ENCODE results near the gene NR5A1.

The NR5A1 gene

GRCh38 chr9:124549016-124549415 lies 41.8 kb upstream of the NR5A1 start:
- POLR2A ChIA-PET = no interaction called here
- peaks cover 0 to 7% (median 0%) of the 10 kb centered on the region in 4 experiments for H3K36me3 ChIP-seq (ENCODE audit: control insufficient read depth in 4 of 4, insufficient read depth in 4 of 4, low read length in 3 of 4)
- H3K27ac ChIP-seq (ENCODE audit: insufficient read depth in 1 of 2, low read depth in 1 of 2, low read length in 2 of 2, poor library complexity in 1 of 2, severe bottlenecking in 2 of 2) = no peak overlapping the region
- no CpG with 5 or more reads among the region's 1 CpG for WGBS (ENCODE audit: insufficient coverage)
- H3K4me1 ChIP-seq (ENCODE audit: control extremely low read depth in 1 of 4, control insufficient read depth in 4 of 4, insufficient read depth in 4 of 4, low read length in 3 of 4) = peaks cover 7 to 32% (median 22%) of the 10 kb centered on the region in 4 experiments
- peak in 2 of 3 donors; percentile 58 to 62 for DNase-seq
- CTCF ChIA-PET = interaction anchor here (1.4 to 4.2 kb wide), 4 partner anchors 16 to 215 kb away, joined by 3 to 54 read pairs (median 12); no protein-coding TSS in a partner anchor
- no peaks in the 10 kb centered on the region for H3K27me3 ChIP-seq (replicated peaks in 2 of 5; ENCODE audit: control insufficient read depth in 4 of 5, insufficient read depth in 5 of 5, low read length in 4 of 5)
- H3K4me3 ChIP-seq (ENCODE audit: control insufficient read depth in 1 of 7, extremely low read depth in 1 of 7, insufficient read depth in 4 of 7, low read depth in 2 of 7, low read length in 6 of 7) = peak overlapping the region in 1 of 7 experiments; percentile 25
- no peaks in the 10 kb centered on the region for H3K9me3 ChIP-seq (ENCODE audit: control extremely low read depth in 1 of 5, control insufficient read depth in 4 of 5, insufficient read depth in 2 of 5, low read depth in 1 of 5, low read length in 4 of 5)

GRCh38 chr9:124544535-124544934 lies 37.3 kb upstream of the NR5A1 start:
- 100% methylated on average over 2 of the region's 2 CpGs for WGBS (ENCODE audit: insufficient coverage)
- Histone ChIP-seq H3K27me3 (replicated peaks in 2 of 5; ENCODE audit: control insufficient read depth in 4 of 5, insufficient read depth in 5 of 5, low read length in 4 of 5) (no peaks in the 10 kb centered on the region), H3K4me3 (ENCODE audit: control insufficient read depth in 1 of 7, extremely low read depth in 1 of 7, insufficient read depth in 4 of 7, low read depth in 2 of 7, low read length in 6 of 7) (no peak overlapping the region), H3K9me3 (ENCODE audit: control extremely low read depth in 1 of 5, control insufficient read depth in 4 of 5, insufficient read depth in 2 of 5, low read depth in 1 of 5, low read length in 4 of 5) (no peaks in the 10 kb centered on the region), H3K27ac (ENCODE audit: insufficient read depth in 1 of 2, low read depth in 1 of 2, low read length in 2 of 2, poor library complexity in 1 of 2, severe bottlenecking in 2 of 2) (no peak overlapping the region), H3K36me3 (ENCODE audit: control insufficient read depth in 4 of 4, insufficient read depth in 4 of 4, low read length in 3 of 4) (peaks cover 4 to 11% (median 9%) of the 10 kb centered on the region in 4 experiments), H3K4me1 (ENCODE audit: control extremely low read depth in 1 of 4, control insufficient read depth in 4 of 4, insufficient read depth in 4 of 4, low read length in 3 of 4) (peaks cover 3 to 19% (median 12%) of the 10 kb centered on the region in 4 experiments)
- ChIA-PET POLR2A (no interaction called here), CTCF (interaction anchor here (0.7 to 4.1 kb wide), 8 partner anchors 9 to 218 kb away, joined by 3 to 25 read pairs (median 3); no protein-coding TSS in a partner anchor)
- no peak for DNase-seq

GRCh38 chr9:124541824-124542223 lies 34.6 kb upstream of the NR5A1 start:
- Histone ChIP-seq H3K27me3 (replicated peaks in 2 of 5; ENCODE audit: control insufficient read depth in 4 of 5, insufficient read depth in 5 of 5, low read length in 4 of 5) (no peaks in the 10 kb centered on the region), H3K36me3 (ENCODE audit: control insufficient read depth in 4 of 4, insufficient read depth in 4 of 4, low read length in 3 of 4) (peaks cover 4 to 27% (median 18%) of the 10 kb centered on the region in 4 experiments), H3K27ac (ENCODE audit: insufficient read depth in 1 of 2, low read depth in 1 of 2, low read length in 2 of 2, poor library complexity in 1 of 2, severe bottlenecking in 2 of 2) (no peak overlapping the region), H3K4me1 (ENCODE audit: control extremely low read depth in 1 of 4, control insufficient read depth in 4 of 4, insufficient read depth in 4 of 4, low read length in 3 of 4) (no peaks in the 10 kb centered on the region), H3K4me3 (ENCODE audit: control insufficient read depth in 1 of 7, extremely low read depth in 1 of 7, insufficient read depth in 4 of 7, low read depth in 2 of 7, low read length in 6 of 7) (no peak overlapping the region), H3K9me3 (ENCODE audit: control extremely low read depth in 1 of 5, control insufficient read depth in 4 of 5, insufficient read depth in 2 of 5, low read depth in 1 of 5, low read length in 4 of 5) (no peaks in the 10 kb centered on the region)
- DNase-seq = no peak
- ChIA-PET POLR2A (no interaction called here), CTCF (interaction anchor here (0.6 kb wide), 1 partner anchor 154 kb away, joined by 3 read pairs; no protein-coding TSS in a partner anchor)

GRCh38 chr9:124537926-124538325 lies 30.7 kb upstream of the NR5A1 start:
- CTCF ChIA-PET = interaction anchor here (1.3 to 6.9 kb wide), 8 partner anchors 10 to 126 kb away, joined by 3 to 79 read pairs (median 10); no protein-coding TSS in a partner anchor
- WGBS (ENCODE audit: insufficient coverage) = 100% methylated on average over 4 of the region's 8 CpGs
- POLR2A ChIA-PET = no interaction called here
- H3K27ac ChIP-seq (ENCODE audit: insufficient read depth in 1 of 2, low read depth in 1 of 2, low read length in 2 of 2, poor library complexity in 1 of 2, severe bottlenecking in 2 of 2) = no peak overlapping the region
- no peak for DNase-seq
- H3K9me3 ChIP-seq (ENCODE audit: control extremely low read depth in 1 of 5, control insufficient read depth in 4 of 5, insufficient read depth in 2 of 5, low read depth in 1 of 5, low read length in 4 of 5) = no peaks in the 10 kb centered on the region
- H3K4me3 ChIP-seq (ENCODE audit: control insufficient read depth in 1 of 7, extremely low read depth in 1 of 7, insufficient read depth in 4 of 7, low read depth in 2 of 7, low read length in 6 of 7) = no peak overlapping the region
- H3K4me1 ChIP-seq (ENCODE audit: control extremely low read depth in 1 of 4, control insufficient read depth in 4 of 4, insufficient read depth in 4 of 4, low read length in 3 of 4) = peaks cover 0 to 2% (median 0%) of the 10 kb centered on the region in 4 experiments
- no peaks in the 10 kb centered on the region for H3K27me3 ChIP-seq (replicated peaks in 2 of 5; ENCODE audit: control insufficient read depth in 4 of 5, insufficient read depth in 5 of 5, low read length in 4 of 5)
- H3K36me3 ChIP-seq (ENCODE audit: control insufficient read depth in 4 of 4, insufficient read depth in 4 of 4, low read length in 3 of 4) = peaks cover 4 to 45% (median 23%) of the 10 kb centered on the region in 4 experiments

GRCh38 chr9:124535846-124536245 lies 28.6 kb upstream of the NR5A1 start:
- ChIA-PET CTCF (interaction anchor here (1.0 to 6.9 kb wide), 14 partner anchors 8 to 129 kb away, joined by 3 to 79 read pairs (median 10); no protein-coding TSS in a partner anchor), POLR2A (no interaction called here)
- H3K27ac ChIP-seq (ENCODE audit: insufficient read depth in 1 of 2, low read depth in 1 of 2, low read length in 2 of 2, poor library complexity in 1 of 2, severe bottlenecking in 2 of 2) = no peak overlapping the region
- no peaks in the 10 kb centered on the region for H3K9me3 ChIP-seq (ENCODE audit: control extremely low read depth in 1 of 5, control insufficient read depth in 4 of 5, insufficient read depth in 2 of 5, low read depth in 1 of 5, low read length in 4 of 5)
- peaks cover 0 to 2% (median 0%) of the 10 kb centered on the region in 4 experiments for H3K4me1 ChIP-seq (ENCODE audit: control extremely low read depth in 1 of 4, control insufficient read depth in 4 of 4, insufficient read depth in 4 of 4, low read length in 3 of 4)
- WGBS (ENCODE audit: insufficient coverage) = 96% methylated on average over 10 of the region's 10 CpGs
- peaks cover 4 to 48% (median 23%) of the 10 kb centered on the region in 4 experiments for H3K36me3 ChIP-seq (ENCODE audit: control insufficient read depth in 4 of 4, insufficient read depth in 4 of 4, low read length in 3 of 4)
- no peak overlapping the region for H3K4me3 ChIP-seq (ENCODE audit: control insufficient read depth in 1 of 7, extremely low read depth in 1 of 7, insufficient read depth in 4 of 7, low read depth in 2 of 7, low read length in 6 of 7)
- no peaks in the 10 kb centered on the region for H3K27me3 ChIP-seq (replicated peaks in 2 of 5; ENCODE audit: control insufficient read depth in 4 of 5, insufficient read depth in 5 of 5, low read length in 4 of 5)
- DNase-seq = no peak

- no peak overlapping the region for H3K4me3 ChIP-seq (ENCODE audit: control insufficient read depth in 1 of 7, extremely low read depth in 1 of 7, insufficient read depth in 4 of 7, low read depth in 2 of 7, low read length in 6 of 7)
- DNase-seq = no peak
- H3K27ac ChIP-seq (ENCODE audit: insufficient read depth in 1 of 2, low read depth in 1 of 2, low read length in 2 of 2, poor library complexity in 1 of 2, severe bottlenecking in 2 of 2) = no peak overlapping the region
- no peaks in the 10 kb centered on the region for H3K27me3 ChIP-seq (replicated peaks in 2 of 5; ENCODE audit: control insufficient read depth in 4 of 5, insufficient read depth in 5 of 5, low read length in 4 of 5)
- H3K9me3 ChIP-seq (ENCODE audit: control extremely low read depth in 1 of 5, control insufficient read depth in 4 of 5, insufficient read depth in 2 of 5, low read depth in 1 of 5, low read length in 4 of 5) = no peaks in the 10 kb centered on the region
- H3K36me3 ChIP-seq (ENCODE audit: control insufficient read depth in 4 of 4, insufficient read depth in 4 of 4, low read length in 3 of 4) = peaks cover 0 to 39% (median 19%) of the 10 kb centered on the region in 4 experiments
- CTCF ChIA-PET = interaction anchor here (0.8 to 6.9 kb wide), 7 partner anchors 13 to 156 kb away, joined by 3 to 79 read pairs (median 3); partner anchors contain the start of gene PSMB7
- POLR2A ChIA-PET = no interaction called here
- 100% methylated on average over 1 of the region's 2 CpGs for WGBS (ENCODE audit: insufficient coverage)
- H3K4me1 ChIP-seq (ENCODE audit: control extremely low read depth in 1 of 4, control insufficient read depth in 4 of 4, insufficient read depth in 4 of 4, low read length in 3 of 4) = peaks cover 0 to 2% (median 0%) of the 10 kb centered on the region in 4 experiments
Measured at GRCh38 chr9:124532897-124533296, 25.7 kb upstream of the NR5A1 start.

- no peak for DNase-seq
- ChIA-PET CTCF (interaction anchor here (0.8 to 1.2 kb wide), 5 partner anchors 15 to 181 kb away, joined by 3 read pairs; no protein-coding TSS in a partner anchor), POLR2A (no interaction called here)
- H3K27me3 ChIP-seq (replicated peaks in 2 of 5; ENCODE audit: control insufficient read depth in 4 of 5, insufficient read depth in 5 of 5, low read length in 4 of 5) = no peaks in the 10 kb centered on the region
- H3K9me3 ChIP-seq (ENCODE audit: control extremely low read depth in 1 of 5, control insufficient read depth in 4 of 5, insufficient read depth in 2 of 5, low read depth in 1 of 5, low read length in 4 of 5) = no peaks in the 10 kb centered on the region
- WGBS (ENCODE audit: insufficient coverage) = 95% methylated on average over 2 of the region's 2 CpGs
- no peak overlapping the region for H3K27ac ChIP-seq (ENCODE audit: insufficient read depth in 1 of 2, low read depth in 1 of 2, low read length in 2 of 2, poor library complexity in 1 of 2, severe bottlenecking in 2 of 2)
- H3K36me3 ChIP-seq (ENCODE audit: control insufficient read depth in 4 of 4, insufficient read depth in 4 of 4, low read length in 3 of 4) = peaks cover 2 to 43% (median 28%) of the 10 kb centered on the region in 4 experiments
- no peaks in the 10 kb centered on the region for H3K4me1 ChIP-seq (ENCODE audit: control extremely low read depth in 1 of 4, control insufficient read depth in 4 of 4, insufficient read depth in 4 of 4, low read length in 3 of 4)
- H3K4me3 ChIP-seq (ENCODE audit: control insufficient read depth in 1 of 7, extremely low read depth in 1 of 7, insufficient read depth in 4 of 7, low read depth in 2 of 7, low read length in 6 of 7) = no peak overlapping the region
Measured at GRCh38 chr9:124531115-124531514, 23.9 kb upstream of the NR5A1 start.

Measured in common myeloid progenitor, CD34-positive (primary cell).